ENCODE results near the gene EHD1. TPM values are rescaled to one million over a fixed set of nuclear protein-coding genes. Genes with fewer than 3 reads are reported as not detected.
A peak's percentile ranks its signal among the peaks of the same experiment; 100 is the strongest.

Gene EHD1
- total and polyA plus RNA-seq, 2 experiments from 2014 or later = 55.2 to 90.2 TPM

DNA sequence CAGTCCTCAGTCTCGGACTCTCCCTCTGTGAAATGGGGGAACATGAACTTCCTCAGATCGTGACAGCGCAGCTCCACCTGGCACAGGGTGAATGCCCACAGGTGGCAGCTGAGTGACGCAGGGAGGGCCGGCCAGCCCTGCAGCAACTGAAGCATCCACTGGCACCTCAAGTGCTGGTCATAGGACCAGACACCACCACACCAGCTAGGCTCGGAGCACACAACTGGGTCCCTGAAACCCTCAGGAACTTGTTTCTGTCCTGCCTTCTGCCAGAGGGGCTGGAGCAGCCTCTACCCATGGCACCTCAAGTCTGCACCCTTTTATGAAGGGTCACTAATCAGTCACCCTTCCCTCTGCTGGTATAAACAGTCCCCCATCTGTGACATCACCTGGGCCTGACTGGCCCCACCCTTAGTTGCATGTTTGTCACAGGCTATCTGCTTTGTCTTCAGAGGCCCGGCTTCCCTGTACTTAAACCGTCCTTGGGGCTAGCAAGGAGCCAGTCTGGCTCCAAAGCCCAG is 26.5 kb downstream of the EHD1 start:
- H3K9me2 ChIP-seq (ENCODE audit: insufficient read depth) = no peaks in the 10 kb centered on the region
- no peak overlapping the region for H3K9ac ChIP-seq
- H3K4me2 ChIP-seq (ENCODE audit: unreplicated experiment) = no peak overlapping the region
- H3K27ac ChIP-seq = no peak overlapping the region
- DNase-seq = no peak
- 93% methylated on average over 8 of the region's 8 CpGs for WGBS, 2 experiments (ENCODE audit: low coverage in 1 of 2, low lambda C conversion rate in 2 of 2, missing lambda C conversion rate in 2 of 2)
- H3K9me3 ChIP-seq (ENCODE audit: low read depth) = no peaks in the 10 kb centered on the region
- TF ChIP-seq EZH2phosphoT487 (IDR thresholded peaks at IDR 0.05; ENCODE audit: insufficient read depth, low read depth) = no peak
- no peak for TF ChIP-seq EZH2 (IDR thresholded peaks at IDR 0.05; ENCODE audit: insufficient read depth, poor library complexity, severe bottlenecking)
- H3K4me1 ChIP-seq (ENCODE audit: insufficient read depth) = peaks cover 43% of the 10 kb centered on the region
- H3K4me3 ChIP-seq = no peak overlapping the region
- peaks cover 14% of the 10 kb centered on the region for H3K36me3 ChIP-seq (ENCODE audit: low read depth)
- H2AFZ ChIP-seq = no peak overlapping the region
- H3K27me3 ChIP-seq (replicated peaks; ENCODE audit: insufficient read depth) = no peaks in the 10 kb centered on the region
- H4K20me1 ChIP-seq (ENCODE audit: insufficient read depth) = no peaks in the 10 kb centered on the region
- in situ Hi-C loops (cut with MboI) = no loop called here
- peaks cover 26% of the 10 kb centered on the region for H3K79me2 ChIP-seq (ENCODE audit: insufficient read depth)
- H3F3A ChIP-seq (ENCODE audit: insufficient read depth) = peaks cover 20% of the 10 kb centered on the region; the same call in 1 of the 2 replicates

DNA sequence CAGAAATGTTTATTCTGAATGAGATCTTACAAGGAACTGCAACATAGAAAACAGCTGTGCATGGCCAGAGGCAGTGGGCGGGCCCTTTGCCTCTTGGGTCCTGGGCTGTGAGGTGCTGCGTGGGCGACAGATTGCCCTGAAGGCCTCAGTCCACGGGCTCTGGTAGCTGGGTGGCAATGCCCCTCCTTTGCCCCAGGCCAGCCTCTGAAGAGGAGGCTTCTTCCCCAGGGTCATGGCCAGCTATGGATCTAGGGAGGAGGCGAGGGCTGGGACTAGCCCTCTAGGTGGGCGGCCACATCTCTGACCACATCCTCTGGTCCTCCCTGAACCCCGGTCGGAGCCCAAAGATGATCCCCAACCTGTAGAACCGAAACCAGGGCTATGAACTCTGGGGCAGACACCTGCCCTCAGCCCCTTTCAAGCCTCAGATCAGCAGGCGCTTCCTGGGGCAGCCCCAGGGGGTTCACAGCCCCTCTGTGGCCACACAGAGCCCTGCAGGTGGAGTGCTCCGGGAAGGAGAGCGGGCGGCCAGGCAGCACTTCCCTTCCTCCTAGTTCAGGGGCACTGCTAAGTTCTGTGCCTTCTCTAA is 27.3 kb downstream of the EHD1 start:
- Histone ChIP-seq H3K4me2 (ENCODE audit: unreplicated experiment) (peak overlapping the region; percentile 30), H3F3A (ENCODE audit: insufficient read depth) (peaks cover 21% of the 10 kb centered on the region), H3K9me3 (ENCODE audit: low read depth) (no peaks in the 10 kb centered on the region), H3K27ac (peak overlapping the region; percentile 17; the same call in 1 of the 2 replicates), H4K20me1 (ENCODE audit: insufficient read depth) (no peaks in the 10 kb centered on the region), H3K9ac (0 out of 2 replicates have a peak overlapping the region, but pooled peaks have one; percentile 6), H3K79me2 (ENCODE audit: insufficient read depth) (peaks cover 21% of the 10 kb centered on the region), H3K4me1 (ENCODE audit: insufficient read depth) (peaks cover 36% of the 10 kb centered on the region), H3K9me2 (ENCODE audit: insufficient read depth) (no peaks in the 10 kb centered on the region), H3K27me3 (replicated peaks; ENCODE audit: insufficient read depth) (no peaks in the 10 kb centered on the region), H3K4me3 (no peak overlapping the region), H3K36me3 (ENCODE audit: low read depth) (peaks cover 14% of the 10 kb centered on the region), H2AFZ (no peak overlapping the region)
- in situ Hi-C loops (cut with MboI) = no loop called here
- TF ChIP-seq EZH2 (IDR thresholded peaks at IDR 0.05; ENCODE audit: insufficient read depth, poor library complexity, severe bottlenecking) (no peak), EZH2phosphoT487 (IDR thresholded peaks at IDR 0.05; ENCODE audit: insufficient read depth, low read depth) (no peak)
- WGBS, 2 experiments (ENCODE audit: low coverage in 1 of 2, low lambda C conversion rate in 2 of 2, missing lambda C conversion rate in 2 of 2) = 72 to 75% methylated on average over 13 of the region's 13 CpGs
- DNase-seq = peak; percentile 65

DNA sequence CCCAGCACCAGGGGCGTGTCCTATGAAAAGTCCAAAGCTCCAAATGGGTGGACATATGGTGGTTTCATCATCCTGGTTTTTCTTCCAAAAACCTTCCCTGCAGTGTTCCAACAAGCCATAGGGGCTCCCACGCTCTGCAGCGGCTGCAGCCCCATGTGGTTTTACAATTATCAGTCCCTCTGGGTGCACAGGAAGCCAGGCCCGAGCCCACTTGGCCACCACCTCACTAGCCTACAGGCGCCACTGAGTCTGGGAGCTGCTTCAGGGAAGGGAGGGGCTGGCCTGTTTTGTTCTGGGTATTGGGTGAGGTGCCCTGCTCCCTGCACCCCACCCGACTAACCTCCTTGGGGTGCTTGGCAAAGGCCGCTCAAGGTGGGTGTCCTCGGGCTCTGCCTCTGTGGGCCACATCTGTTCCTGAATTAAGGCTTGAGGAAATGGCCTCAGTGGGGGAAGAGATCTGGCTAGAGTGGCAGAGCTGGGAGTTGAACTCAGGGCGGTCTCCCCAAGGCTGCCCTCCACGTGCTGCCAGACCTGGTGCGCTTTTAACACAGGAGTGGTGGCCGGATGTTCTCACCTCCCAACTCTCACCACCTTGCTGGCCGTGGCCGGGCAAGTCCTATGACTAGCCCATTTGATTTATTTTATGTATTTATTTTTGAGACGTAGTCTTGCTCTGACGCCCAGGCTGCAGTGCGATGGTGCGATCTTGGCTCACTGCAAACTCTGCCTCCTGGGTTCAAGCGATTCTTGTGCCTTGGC is 28.6 kb downstream of the EHD1 start:
- Histone ChIP-seq H3F3A (ENCODE audit: insufficient read depth) (peaks cover 17% of the 10 kb centered on the region), H4K20me1 (ENCODE audit: insufficient read depth) (no peaks in the 10 kb centered on the region), H3K9ac (peak overlapping the region; percentile 7; the same call in 1 of the 2 replicates), H3K27me3 (replicated peaks; ENCODE audit: insufficient read depth) (no peaks in the 10 kb centered on the region), H3K27ac (no peak overlapping the region), H3K79me2 (ENCODE audit: insufficient read depth) (peaks cover 13% of the 10 kb centered on the region; the same call in 1 of the 2 replicates), H3K9me3 (ENCODE audit: low read depth) (no peaks in the 10 kb centered on the region), H3K9me2 (ENCODE audit: insufficient read depth) (no peaks in the 10 kb centered on the region), H3K36me3 (ENCODE audit: low read depth) (peaks cover 14% of the 10 kb centered on the region), H2AFZ (no peak overlapping the region), H3K4me1 (ENCODE audit: insufficient read depth) (peaks cover 25% of the 10 kb centered on the region), H3K4me3 (no peak overlapping the region), H3K4me2 (ENCODE audit: unreplicated experiment) (no peak overlapping the region)
- DNase-seq = peak; percentile 43
- in situ Hi-C loops (cut with MboI) = no loop called here
- WGBS, 2 experiments (ENCODE audit: low coverage in 1 of 2, low lambda C conversion rate in 2 of 2, missing lambda C conversion rate in 2 of 2) = 66 to 69% methylated on average over 19 of the region's 19 CpGs
- no peak for TF ChIP-seq EZH2phosphoT487 (IDR thresholded peaks at IDR 0.05; ENCODE audit: insufficient read depth, low read depth)
- TF ChIP-seq EZH2 (IDR thresholded peaks at IDR 0.05; ENCODE audit: insufficient read depth, poor library complexity, severe bottlenecking) = no peak

DNA sequence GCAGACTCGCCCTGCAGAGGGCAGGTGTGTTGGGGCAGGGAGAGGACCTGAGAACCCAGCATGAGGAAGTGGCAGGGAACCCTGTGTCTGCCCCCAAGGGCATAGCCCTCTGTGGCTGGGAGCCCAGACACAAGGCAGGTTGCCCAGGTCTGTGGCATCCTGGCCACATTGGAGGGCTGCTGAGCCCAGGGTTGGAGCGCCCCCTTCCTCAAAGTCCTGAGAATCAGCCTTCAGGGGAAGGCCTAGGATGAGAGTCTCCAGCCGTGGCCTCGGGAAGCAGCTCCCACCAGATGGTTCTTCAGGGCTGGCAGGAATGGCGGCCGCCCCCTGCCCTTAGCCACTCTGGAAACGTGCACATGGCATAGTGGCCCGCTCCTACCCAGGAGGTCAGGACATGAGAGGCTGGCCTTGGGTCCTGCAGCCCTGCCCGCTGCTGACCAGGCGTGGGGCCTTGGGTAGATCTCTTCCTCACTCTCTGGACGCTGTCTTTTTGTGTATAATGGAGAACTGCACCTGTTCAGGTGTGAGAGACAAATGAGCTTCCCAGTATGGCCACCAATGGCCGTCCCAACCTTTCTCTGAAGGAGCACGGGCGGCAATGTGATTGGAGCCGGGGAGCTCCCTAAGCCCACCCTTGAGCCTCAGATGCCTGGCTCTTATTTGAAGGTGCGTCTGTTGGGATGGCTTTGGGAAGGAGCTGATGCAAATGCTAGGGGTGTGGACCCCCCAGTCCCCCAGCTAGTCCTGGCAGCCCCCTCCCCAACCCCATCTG is 29.4 kb downstream of the EHD1 start:
- H3K4me3 ChIP-seq = no peak overlapping the region
- H2AFZ ChIP-seq = no peak overlapping the region
- H3K27ac ChIP-seq = no peak overlapping the region
- peaks cover 13% of the 10 kb centered on the region for H3F3A ChIP-seq (ENCODE audit: insufficient read depth)
- H3K4me2 ChIP-seq (ENCODE audit: unreplicated experiment) = no peak overlapping the region
- no peak overlapping the region for H3K9ac ChIP-seq
- in situ Hi-C loops (cut with MboI) = no loop called here
- peaks cover 8% of the 10 kb centered on the region; the same call in 1 of the 2 replicates for H3K79me2 ChIP-seq (ENCODE audit: insufficient read depth)
- TF ChIP-seq EZH2phosphoT487 (IDR thresholded peaks at IDR 0.05; ENCODE audit: insufficient read depth, low read depth) = no peak
- no peak for TF ChIP-seq EZH2 (IDR thresholded peaks at IDR 0.05; ENCODE audit: insufficient read depth, poor library complexity, severe bottlenecking)
- H3K36me3 ChIP-seq (ENCODE audit: low read depth) = peaks cover 8% of the 10 kb centered on the region; the same call in 1 of the 2 replicates
- no peaks in the 10 kb centered on the region for H3K27me3 ChIP-seq (replicated peaks; ENCODE audit: insufficient read depth)
- no peaks in the 10 kb centered on the region for H3K9me2 ChIP-seq (ENCODE audit: insufficient read depth)
- H3K4me1 ChIP-seq (ENCODE audit: insufficient read depth) = peaks cover 17% of the 10 kb centered on the region
- 87 to 88% methylated on average over 16 of the region's 16 CpGs for WGBS, 2 experiments (ENCODE audit: low coverage in 1 of 2, low lambda C conversion rate in 2 of 2, missing lambda C conversion rate in 2 of 2)
- no peak for DNase-seq
- no peaks in the 10 kb centered on the region for H3K9me3 ChIP-seq (ENCODE audit: low read depth)
- H4K20me1 ChIP-seq (ENCODE audit: insufficient read depth) = no peaks in the 10 kb centered on the region

Data from GM23248 (cell line).